Measurements from ENCODE around the gene SCPEP1.
"Not testable (repeated sequence)": the region's sequence is repeated elsewhere in the genome, so short reads cannot be mapped to it uniquely, and the experiment has no call there.

Gene SCPEP1

GRCh38 chr17:56965241-56965640, 12.7 kb upstream of the SCPEP1 start:
- not testable (repeated sequence) for DNase-seq (ENCODE audit: low spot score)

GRCh38 chr17:56965681-56966080, 12.2 kb upstream of the SCPEP1 start:
- DNase-seq (ENCODE audit: low spot score), result not testable (repeated sequence)

DNA sequence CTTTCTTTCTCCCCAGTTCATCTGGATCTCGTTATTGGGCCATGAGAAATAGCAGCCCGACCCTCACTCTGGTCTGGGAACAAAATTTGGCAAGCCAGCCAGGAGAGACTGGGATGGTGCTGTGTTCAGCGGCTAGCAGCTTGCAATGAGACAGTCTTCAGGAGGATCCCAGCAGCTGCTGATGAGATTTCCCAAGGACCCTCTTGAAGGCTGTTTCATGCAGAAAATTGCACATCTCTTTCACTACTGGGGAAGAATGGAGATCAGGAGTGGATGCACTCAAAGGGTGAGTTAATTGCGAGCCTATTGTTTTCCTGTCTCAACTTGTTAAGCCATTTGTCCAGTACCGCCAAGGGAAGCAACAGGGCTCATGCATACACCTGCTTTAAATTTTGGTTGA, 11.6 kb upstream of the SCPEP1 start:
- no peak for DNase-seq (ENCODE audit: low spot score)

DNA sequence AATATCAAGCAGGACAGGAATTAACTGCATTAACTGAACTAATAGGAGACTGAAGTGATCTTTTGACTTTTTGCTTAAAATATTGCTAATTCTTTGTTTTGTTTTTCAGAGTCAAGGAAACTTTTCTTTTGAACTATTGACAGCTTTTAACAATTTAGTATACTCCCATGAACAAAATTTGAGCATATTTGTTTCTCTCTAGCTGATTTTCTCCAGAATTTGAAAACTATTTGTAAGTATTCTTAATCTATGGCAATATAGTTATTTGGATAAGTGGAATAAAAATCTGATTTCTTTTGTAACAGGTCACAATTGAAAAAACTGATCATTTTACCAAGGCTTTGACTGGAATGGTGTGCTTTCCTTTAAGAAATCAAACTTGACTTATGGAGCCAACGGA, 7.0 kb upstream of the SCPEP1 start:
- DNase-seq (ENCODE audit: low spot score), result no peak

DNA sequence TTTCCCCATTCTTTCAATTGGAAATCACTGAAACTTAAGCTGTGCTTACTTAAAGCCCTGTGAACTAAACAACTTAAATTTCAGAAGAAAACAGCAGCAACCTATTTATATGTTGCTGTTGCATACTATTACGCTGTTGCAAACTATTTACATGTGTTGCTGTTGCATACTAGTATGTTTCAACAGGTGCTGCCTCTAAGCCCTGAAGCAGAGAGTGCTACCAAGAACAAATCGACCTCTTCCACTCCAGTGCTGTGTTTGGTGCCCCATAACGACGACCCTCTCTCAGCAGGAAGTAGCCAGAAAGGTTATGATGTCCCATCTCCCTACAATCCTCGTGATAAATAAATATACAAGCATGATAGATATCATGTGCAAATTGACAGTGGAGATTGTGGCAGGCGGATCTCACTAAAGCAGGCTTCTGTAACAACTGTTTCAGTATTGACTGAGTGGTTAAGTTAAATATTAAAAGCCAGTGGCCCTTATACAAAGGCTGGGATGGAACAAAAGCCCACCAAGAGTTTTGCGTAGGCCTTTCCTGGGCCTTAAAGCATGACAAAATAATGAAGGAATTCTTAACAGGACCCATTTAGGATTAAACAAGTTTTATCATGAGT, 5.7 kb upstream of the SCPEP1 start:
- DNase-seq (ENCODE audit: low spot score), result no peak

DNA sequence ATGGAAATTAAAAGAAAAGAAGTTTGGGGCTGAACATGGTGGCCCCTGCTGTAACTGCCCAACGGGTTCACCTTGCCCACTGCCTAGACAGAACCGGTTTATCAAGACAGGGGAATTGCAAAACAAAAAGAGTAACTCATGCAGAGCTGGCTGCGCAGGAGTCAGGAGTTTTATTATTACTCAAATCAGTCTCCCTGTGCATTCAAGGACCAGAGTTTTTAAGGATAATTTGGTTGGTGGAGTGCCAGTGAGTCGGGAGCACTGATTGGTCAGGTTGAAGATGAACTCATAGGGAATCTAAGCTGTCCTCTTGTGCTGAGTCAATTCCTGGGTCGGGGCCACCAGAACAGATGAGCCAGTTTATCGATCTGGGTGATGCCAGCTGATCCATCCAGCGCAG, 4.4 kb upstream of the SCPEP1 start:
- DNase-seq (ENCODE audit: low spot score), result no peak

GRCh38 chr17:56974055-56974454, 3.9 kb upstream of the SCPEP1 start:
- no peak for DNase-seq (ENCODE audit: low spot score)

- no peak for DNase-seq (ENCODE audit: low spot score)
Measured at GRCh38 chr17:56975656-56976055, 2.3 kb upstream of the SCPEP1 start.

- no peak for DNase-seq (ENCODE audit: low spot score)
Measured at GRCh38 chr17:56976941-56977608, 856 bp upstream of the SCPEP1 start.

DNA sequence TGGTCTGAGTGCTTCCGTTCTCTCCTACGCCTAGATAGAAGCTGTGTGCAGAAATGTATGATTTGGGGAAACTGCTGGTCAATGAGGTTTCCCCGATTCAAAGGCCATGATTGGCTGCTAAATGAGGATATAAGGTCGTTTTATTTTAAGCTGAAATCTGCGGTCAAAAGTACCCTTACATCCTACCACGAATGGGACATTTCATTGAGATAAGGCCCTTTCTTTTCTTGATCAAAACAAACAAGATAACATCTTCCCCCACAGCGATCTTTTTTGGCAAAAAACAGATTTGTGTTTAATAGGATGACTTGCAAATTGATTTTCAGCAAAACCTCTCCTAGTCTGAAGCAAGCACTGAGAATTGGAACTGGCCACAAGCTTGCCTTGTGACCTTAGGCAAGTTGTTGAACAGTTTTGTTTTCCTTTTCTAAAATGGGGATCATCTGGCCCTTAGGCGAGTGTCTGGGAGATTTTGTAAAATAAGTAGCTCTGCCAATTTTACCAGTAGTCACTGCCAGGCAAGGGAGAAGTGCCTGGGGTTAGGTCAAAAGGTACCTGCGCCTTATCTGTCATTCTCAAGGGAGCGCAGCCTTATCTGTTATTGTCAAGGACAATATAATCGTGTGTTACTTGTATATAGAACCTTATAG, 635 bp downstream of the SCPEP1 start:
- no peak for DNase-seq (ENCODE audit: low spot score)

GRCh38 chr17:56979091-56979480, 1.2 kb downstream of the SCPEP1 start:
- DNase-seq (ENCODE audit: low spot score), result no peak

DNA sequence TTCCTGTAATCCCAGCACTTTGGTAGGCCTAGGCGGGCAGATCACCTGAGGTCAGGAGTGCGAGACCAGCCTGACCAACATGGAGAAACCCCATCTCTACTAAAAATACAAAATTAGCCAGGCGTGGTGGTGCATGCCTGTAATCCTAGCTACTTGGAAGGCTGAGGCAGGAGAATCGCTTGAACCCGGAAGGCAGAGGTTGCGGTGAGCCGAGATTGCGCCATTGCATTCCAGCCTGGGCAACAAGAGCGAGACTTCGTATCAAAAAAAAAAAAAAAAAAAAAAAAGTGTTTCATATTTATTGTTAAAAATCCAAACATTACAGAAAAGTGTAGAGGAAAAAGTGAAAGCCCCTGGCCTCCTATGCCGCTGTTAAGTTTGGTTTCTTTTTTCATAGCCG, 2.6 kb downstream of the SCPEP1 start:
- not testable (repeated sequence) for DNase-seq (ENCODE audit: low spot score)

GRCh38 chr17:56982312-56982711, 4.4 kb downstream of the SCPEP1 start:
- no peak for DNase-seq (ENCODE audit: low spot score)

DNA sequence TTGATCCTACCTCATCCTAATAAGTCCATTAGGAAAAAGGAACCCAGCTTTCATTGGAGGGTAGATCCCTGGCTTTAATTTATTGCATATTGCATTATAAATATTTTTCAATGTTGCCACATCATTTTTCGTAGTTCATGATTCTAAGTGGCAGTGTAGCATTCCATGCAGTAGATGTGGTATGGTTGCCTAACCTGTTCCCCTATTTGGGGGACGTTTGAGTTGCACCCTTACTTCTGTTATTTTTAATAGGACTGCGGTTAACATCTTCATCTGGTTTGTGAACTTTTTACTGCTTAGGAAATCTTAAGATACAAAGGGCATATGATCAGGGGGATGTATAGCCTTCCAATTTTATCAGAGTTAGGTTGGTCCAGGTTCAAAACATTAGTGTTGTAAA, 5.4 kb downstream of the SCPEP1 start:
- DNase-seq (ENCODE audit: low spot score), result no peak

DNA sequence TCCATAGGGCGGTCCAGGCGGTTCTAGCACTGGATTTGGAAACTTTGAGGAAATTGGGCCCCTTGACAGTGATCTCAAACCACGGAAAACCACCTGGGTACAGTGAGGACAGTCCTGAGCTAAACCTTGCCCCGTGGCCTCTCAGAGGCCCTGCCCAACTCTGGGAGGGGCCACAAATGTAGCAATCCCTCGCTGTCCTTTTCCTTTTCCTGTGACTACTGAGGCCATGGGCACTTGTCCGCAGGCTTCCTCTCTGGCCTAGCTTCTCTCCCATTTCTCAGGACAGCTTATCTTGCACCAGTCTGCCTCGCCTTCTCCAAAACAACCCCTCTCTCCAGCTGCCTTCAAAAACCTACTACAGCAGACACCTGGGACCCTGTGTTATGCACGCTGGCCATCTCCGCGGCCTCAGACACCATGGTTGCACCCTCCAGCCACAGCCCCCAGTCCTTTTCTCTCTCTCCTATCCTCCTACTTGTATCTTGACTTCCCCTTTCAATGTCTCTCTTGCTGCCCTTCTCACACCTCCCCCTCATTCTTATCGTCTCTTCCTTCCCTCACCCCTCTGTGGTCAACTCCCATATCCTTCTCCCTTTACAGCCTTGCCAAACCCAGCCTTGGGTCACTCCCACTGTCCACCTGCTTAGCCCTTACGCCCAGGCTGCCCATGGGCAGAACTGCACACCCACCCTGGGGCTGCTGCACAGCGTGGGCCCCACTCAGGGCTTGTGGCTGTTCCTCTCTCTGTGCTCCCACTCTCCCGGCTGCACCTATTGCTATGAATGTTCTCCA, 7.6 kb downstream of the SCPEP1 start:
- no peak for DNase-seq (ENCODE audit: low spot score)

GRCh38 chr17:56987283-56987834, 9.4 kb downstream of the SCPEP1 start:
- no peak for DNase-seq (ENCODE audit: low spot score)

- no peak for DNase-seq (ENCODE audit: low spot score)
Measured at GRCh38 chr17:56988901-56989572, 11.1 kb downstream of the SCPEP1 start.

DNA sequence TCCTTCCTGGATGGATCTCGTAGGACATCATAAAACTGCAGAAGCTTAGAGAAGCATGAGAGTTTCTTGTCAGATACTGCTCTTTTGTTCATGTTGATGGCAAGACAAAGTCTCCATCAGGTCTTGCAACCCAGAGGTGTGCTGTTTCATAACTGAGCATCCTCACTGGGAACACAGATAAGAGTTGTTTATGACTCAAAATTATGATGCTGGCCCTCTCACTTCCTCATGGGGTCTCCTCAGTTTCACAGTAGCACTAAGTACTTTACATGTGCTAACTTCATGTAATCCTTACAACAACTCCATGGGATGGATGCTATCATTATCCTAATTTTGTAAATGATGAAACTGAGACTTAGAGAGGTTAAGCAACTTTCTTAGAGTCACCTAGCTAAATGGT, 14.4 kb downstream of the SCPEP1 start:
- no peak for DNase-seq (ENCODE audit: low spot score)

GRCh38 chr17:56994009-56994792, 16.3 kb downstream of the SCPEP1 start:
- no peak for DNase-seq (ENCODE audit: low spot score)

- DNase-seq (ENCODE audit: low spot score), result no peak
Measured at GRCh38 chr17:56995766-56996165, 17.8 kb downstream of the SCPEP1 start.

DNA sequence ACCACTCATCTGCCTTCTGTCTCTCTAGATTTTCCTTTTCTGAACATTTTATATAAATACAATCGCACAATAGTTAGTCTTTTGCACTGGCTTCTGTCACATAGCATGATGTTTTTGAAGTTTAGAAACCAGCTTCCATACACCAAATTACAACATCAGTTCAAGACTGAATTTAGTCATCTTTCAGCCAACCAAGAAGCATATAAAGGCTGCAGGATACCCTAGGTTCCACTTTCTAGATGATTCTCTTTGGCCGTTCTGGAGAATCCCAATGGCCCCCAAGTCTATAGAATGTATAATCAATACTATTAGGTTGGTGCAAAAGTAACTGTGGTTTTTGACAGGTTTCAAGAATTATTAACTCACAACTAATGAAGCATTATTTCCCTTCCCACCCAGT, 19.4 kb downstream of the SCPEP1 start:
- no peak for DNase-seq (ENCODE audit: low spot score)
